ENCODE results near the gene MLEC.

GRCh38 chr12:120643574-120643973 lies 43.4 kb upstream of the MLEC start:
- TF ChIP-seq CTCF (IDR thresholded peaks at IDR 0.05; ENCODE audit: insufficient read depth, low read depth, low read length) = no peak
- TF ChIP-seq EZH2 (IDR thresholded peaks at IDR 0.05; ENCODE audit: insufficient read depth, low read length) = no peak
